Psoas muscle (tissue), 8 donors: ENCODE measurements around the gene AHI1. TPM values are rescaled to one million over a fixed set of nuclear protein-coding genes. Genes with fewer than 3 reads are reported as not detected.

Experiments used
- ATAC-seq, 4 donors: fragments of 200-7000 bp; cut with Tn5 transposase; one replicate each; pipeline ENCODE4 v1.9.1; 2020; ENCODE audit warnings: moderate library complexity in 3 of 4, mild to moderate bottlenecking in 2 of 4
- DNase-seq, 2 donors: peaks; one replicate each; pipeline ENCODE4 v3.0.0-alpha.2; 2020
- H3K27ac ChIP-seq: fragments of 200-600 bp; one replicate; pipeline ENCODE4 v1.8.0; 2022
- H3K27me3 ChIP-seq, 3 donors: fragments of 200-600 bp in 1 of 3; one replicate each; pipeline versions ENCODE4 v1.6.1 to v1.8.0; 2013 to 2022; ENCODE audit warnings: low read length in 2 of 3, mild to moderate bottlenecking in 2 of 3, moderate library complexity in 1 of 3; ENCODE audit not compliant: insufficient read depth in 3 of 3
- H3K36me3 ChIP-seq, 2 donors: fragments of 200-600 bp in 1 of 2; one replicate each; pipeline versions ENCODE4 v1.6.1 to v1.8.0; 2013 to 2022; ENCODE audit warnings: low read depth in 1 of 2, mild to moderate bottlenecking in 1 of 2, moderate library complexity in 1 of 2; ENCODE audit not compliant: insufficient read depth in 1 of 2
- H3K4me1 ChIP-seq: fragments of 200-600 bp; one replicate; pipeline ENCODE4 v1.8.0; 2022
- H3K4me3 ChIP-seq: fragments of 200-600 bp; one replicate; pipeline ENCODE4 v1.8.0; 2022; ENCODE audit warnings: mild to moderate bottlenecking
- H3K9me3 ChIP-seq: fragments of 200-600 bp; one replicate; pipeline ENCODE4 v1.8.0; 2022
- CTCF ChIP-seq: fragments of 200-600 bp; IDR thresholded peaks from one replicate; pipeline ENCODE4 v1.8.0; 2022; ENCODE audit warnings: antibody characterized with exemption
- WGBS, 3 donors: extraction: QIAGEN DNeasy Blood & Tissue Kit; methylation state at CpG; one replicate each; pipeline versions ENCODE4 v1.1.6 to v1.1.7; 2013; 5-methylcytosine and 5-hydroxymethylcytosine counted together
- intact Hi-C, 2 donors: fragments of 100-400 bp; cut with DNase I; formaldehyde crosslinking; loops; one replicate each; pipeline versions ENCODE4 v1.11.0 to v1.14.2; 2022
- polyA plus RNA-seq, 3 donors: library from polyadenylated mRNA; stranded (reverse); fragments of 200-250 nt; gene quantifications; one replicate each; pipeline ENCODE4 v1.2.3, GENCODE V29; 2013
- total RNA-seq, 4 donors: library from RNA; stranded (reverse); fragmentation: NEBNext Ultra II Directional in 2 of 4; extraction: Animal tissue kit (Norgen Biotek cat#: 25700) in 2 of 4; gene quantifications; one replicate each; pipeline versions ENCODE4 v1.2.1 to v1.2.4, GENCODE V29; 2021 to 2023
- donor health status: healthy with polysubstance abuse.
- donor health status: DM: no; HTN: no; CAD: no; lungs with moderate emphysema.
- donor health status: Bipolar disorder and iron deficiency.
- donor health status: healthy.
- donor health status: DM: yes; HTN: yes; CAD: no.
- donor health status: DM: no; HTN: no; CAD: no.
- donor health status: DM: no; HTN: no; CAD: no.
- donor health status: DM: yes; HTN: yes; CAD: no.

Gene AHI1
- total and polyA plus RNA-seq, 7 donors, result 5.5 to 14.2 (median 8.3) TPM

GRCh38 chr6:135525594-135525993 is 28.1 kb upstream of the AHI1 start:
- Histone ChIP-seq H3K27ac (no peak overlapping the region), H3K9me3 (no peaks in the 10 kb centered on the region), H3K4me1 (no peaks in the 10 kb centered on the region), H3K4me3 (no peak overlapping the region), H3K27me3 (no peaks in the 10 kb centered on the region), H3K36me3 (no peaks in the 10 kb centered on the region)
- no peak for TF ChIP-seq CTCF
- ATAC-seq, result no peak
- DNase-seq, result no peak
- intact Hi-C loops, result no loop called here
- WGBS, 3 donors, result 100% methylated on average over 1 of the region's 1 CpG

- no peaks in the 10 kb centered on the region for H3K9me3 ChIP-seq
- ATAC-seq (no peak), DNase-seq (no peak)
- H3K4me3 ChIP-seq, result no peak overlapping the region
- WGBS, 3 donors, result 90 to 94% (median 92%) methylated on average over 6 of the region's 6 CpGs
- TF ChIP-seq CTCF, result no peak
- intact Hi-C loops, result no loop called here
- no peaks in the 10 kb centered on the region for H3K36me3 ChIP-seq
- H3K4me1 ChIP-seq, result no peaks in the 10 kb centered on the region
- no peaks in the 10 kb centered on the region for H3K27me3 ChIP-seq
- H3K27ac ChIP-seq, result no peak overlapping the region
Observed at GRCh38 chr6:135522965-135523692, 25.6 kb upstream of the AHI1 start.

GRCh38 chr6:135521431-135521830 is 23.9 kb upstream of the AHI1 start:
- no peak for TF ChIP-seq CTCF
- Histone ChIP-seq H3K27ac (no peak overlapping the region), H3K4me1 (no peaks in the 10 kb centered on the region), H3K27me3 (no peaks in the 10 kb centered on the region), H3K4me3 (no peak overlapping the region), H3K36me3 (no peaks in the 10 kb centered on the region), H3K9me3 (peaks cover 3% of the 10 kb centered on the region)
- 57 to 92% (median 74%) methylated on average over 1 of the region's 1 CpG for WGBS, 3 donors
- ATAC-seq (no peak), DNase-seq (no peak)
- intact Hi-C loops, result no loop called here

- Histone ChIP-seq H3K27ac (no peak overlapping the region), H3K36me3 (no peaks in the 10 kb centered on the region), H3K27me3 (no peaks in the 10 kb centered on the region), H3K4me3 (no peak overlapping the region), H3K4me1 (no peaks in the 10 kb centered on the region), H3K9me3 (peaks cover 3% of the 10 kb centered on the region)
- ATAC-seq (no peak), DNase-seq (no peak)
- WGBS, 3 donors, result 63 to 71% (median 64%) methylated on average over 2 of the region's 2 CpGs
- intact Hi-C loops, result no loop called here
- no peak for TF ChIP-seq CTCF
Observed at GRCh38 chr6:135520781-135521180, 23.2 kb upstream of the AHI1 start.

- no peaks in the 10 kb centered on the region for H3K27me3 ChIP-seq
- H3K4me3 ChIP-seq, result no peak overlapping the region
- H3K9me3 ChIP-seq, result peaks cover 3% of the 10 kb centered on the region
- intact Hi-C loops, result no loop called here
- H3K36me3 ChIP-seq, result no peaks in the 10 kb centered on the region
- H3K27ac ChIP-seq, result no peak overlapping the region
- TF ChIP-seq CTCF, result no peak
- DNase-seq (no peak), ATAC-seq (no peak)
- no peaks in the 10 kb centered on the region for H3K4me1 ChIP-seq
Observed at GRCh38 chr6:135519348-135519747, 21.8 kb upstream of the AHI1 start.
